H9 (cell line): Measurements from ENCODE around the gene IQGAP2. TPM values are rescaled to one million over a fixed set of nuclear protein-coding genes. Genes with fewer than 3 reads are reported as not detected.

ENCODE experiments used
- DNase-seq: peaks from one replicate; pipeline ENCODE4 v3.0.0-alpha.2; 2017
- H2AFZ ChIP-seq: one replicate; pipeline ENCODE4 v1.6.1; 2013; ENCODE audit warnings: mild to moderate bottlenecking, low read length, control low read depth, moderate library complexity
- H2AK5ac ChIP-seq: 2 replicates; pipeline ENCODE4 v1.6.1; 2013; ENCODE audit warnings: low read length, control low read depth, mixed read lengths; ENCODE audit not compliant: insufficient read length
- H2BK120ac ChIP-seq: one replicate; pipeline ENCODE4 v1.6.1; 2013; ENCODE audit warnings: low read depth, mild to moderate bottlenecking, low read length, control low read depth, inconsistent platforms; ENCODE audit not compliant: poor library complexity, severe bottlenecking
- H2BK12ac ChIP-seq: 2 replicates; pipeline ENCODE4 v1.6.1; 2013; ENCODE audit warnings: low read length, control low read depth, mixed read lengths, low read depth; ENCODE audit not compliant: insufficient read length
- H2BK15ac ChIP-seq: 2 replicates; pipeline ENCODE4 v1.6.1; 2013; ENCODE audit warnings: low read depth, low read length, control low read depth
- H2BK20ac ChIP-seq: one replicate; pipeline ENCODE4 v1.6.1; 2013; ENCODE audit warnings: low read depth, mild to moderate bottlenecking, low read length, control low read depth, inconsistent platforms; ENCODE audit not compliant: poor library complexity, severe bottlenecking
- H2BK5ac ChIP-seq: 2 replicates; pipeline ENCODE4 v1.6.1; 2013; ENCODE audit warnings: low read length, control low read depth, mixed read lengths; ENCODE audit not compliant: insufficient read length
- H3K14ac ChIP-seq: 2 replicates; pipeline ENCODE4 v1.6.1; 2013; ENCODE audit warnings: low read length, control low read depth; ENCODE audit not compliant: insufficient read depth
- H3K18ac ChIP-seq: 2 replicates; pipeline ENCODE4 v1.6.1; 2013; ENCODE audit warnings: low read depth, mild to moderate bottlenecking, mixed read lengths, low read length, control low read depth; ENCODE audit not compliant: insufficient read length
- H3K23ac ChIP-seq: 2 replicates; pipeline ENCODE4 v1.6.1; 2013; ENCODE audit warnings: low read length, control low read depth, mixed read lengths, low read depth; ENCODE audit not compliant: insufficient read length
- H3K23me2 ChIP-seq: 2 replicates; pipeline ENCODE4 v1.6.1; 2013; ENCODE audit warnings: low read depth, mild to moderate bottlenecking, mixed read lengths, low read length, control low read depth; ENCODE audit not compliant: insufficient read length, poor library complexity, severe bottlenecking
- H3K27ac ChIP-seq: 2 replicates; pipeline ENCODE4 v1.5.1; 2013; ENCODE audit warnings: low read length, control low read depth, mixed read lengths, low read depth; ENCODE audit not compliant: insufficient read length
- H3K27me3 ChIP-seq: 2 replicates; pipeline ENCODE4 v1.6.1; 2013; ENCODE audit warnings: low read length, control low read depth, inconsistent platforms; ENCODE audit not compliant: insufficient read depth
- H3K4ac ChIP-seq: 2 replicates; pipeline ENCODE4 v1.6.1; 2013; ENCODE audit warnings: low read depth, mild to moderate bottlenecking, control low read depth, inconsistent platforms, low read length, moderate library complexity
- H3K4me1 ChIP-seq: 2 replicates; pipeline ENCODE4 v1.6.1; 2013; ENCODE audit warnings: low read length, control low read depth, inconsistent platforms; ENCODE audit not compliant: insufficient read depth
- H3K4me2 ChIP-seq: 2 replicates; pipeline ENCODE4 v1.6.1; 2013; ENCODE audit warnings: low read length, control low read depth, mixed read lengths; ENCODE audit not compliant: insufficient read length, insufficient read depth
- H3K56ac ChIP-seq: 2 replicates; pipeline ENCODE4 v1.6.1; 2013; ENCODE audit warnings: low read depth, mild to moderate bottlenecking, mixed read lengths, low read length, control low read depth; ENCODE audit not compliant: insufficient read length
- H3K79me1 ChIP-seq: 2 replicates; pipeline ENCODE4 v1.6.1; 2013; ENCODE audit warnings: low read depth, mild to moderate bottlenecking, moderate library complexity, low read length, control low read depth, inconsistent platforms; ENCODE audit not compliant: insufficient read depth, poor library complexity, severe bottlenecking
- H3K79me2 ChIP-seq: 2 replicates; pipeline ENCODE4 v1.6.1; 2013; ENCODE audit warnings: low read length, control low read depth, inconsistent platforms; ENCODE audit not compliant: insufficient read depth
- H3K9ac ChIP-seq: 2 replicates; pipeline ENCODE4 v1.6.1; 2013; ENCODE audit warnings: low read length, control low read depth, mixed read lengths; ENCODE audit not compliant: insufficient read length; ENCODE audit errors: extremely low read depth
- H3K9me3 ChIP-seq: one replicate; pipeline ENCODE4 v1.6.1; 2013; ENCODE audit warnings: low read depth, low read length, inconsistent platforms; ENCODE audit not compliant: control insufficient read depth
- H3T11ph ChIP-seq: one replicate; pipeline ENCODE4 v1.6.1; 2013; ENCODE audit warnings: mild to moderate bottlenecking, low read length, control low read depth, inconsistent platforms
- H4K20me1 ChIP-seq: one replicate; pipeline ENCODE4 v1.6.1; 2013; ENCODE audit not compliant: control insufficient read depth, insufficient read length, insufficient read depth
- H4K5ac ChIP-seq: 2 replicates; pipeline ENCODE4 v1.6.1; 2013; ENCODE audit warnings: low read depth, mild to moderate bottlenecking, mixed read lengths, low read length, control low read depth; ENCODE audit not compliant: insufficient read length
- H4K8ac ChIP-seq: replicated peaks from 2 replicates; pipeline ENCODE4 v1.6.1; 2013; ENCODE audit warnings: low read length, control low read depth, mixed read lengths, low read depth; ENCODE audit not compliant: insufficient read length
- H4K91ac ChIP-seq: 2 replicates; pipeline ENCODE4 v1.6.1; 2013; ENCODE audit warnings: low read depth, mild to moderate bottlenecking, moderate library complexity, mixed read lengths, low read length, control low read depth; ENCODE audit not compliant: insufficient read length
- H3K27ac Mint-ChIP-seq, 3 experiments: 2 replicates in 2 of 3; 3 replicates in 1 of 3; pipeline ENCODE4 v1.8.0; 2020 to 2021; ENCODE audit warnings: mixed read lengths in 3 of 3, mild to moderate bottlenecking in 1 of 3, moderate library complexity in 1 of 3
- H3K27me3 Mint-ChIP-seq: 2 replicates; pipeline ENCODE4 v1.8.0; 2021; ENCODE audit warnings: low read depth, mild to moderate bottlenecking, moderate library complexity, mixed read lengths
- H3K36me3 Mint-ChIP-seq, 3 experiments: 2 replicates in 2 of 3; 3 replicates in 1 of 3; pipeline ENCODE4 v1.8.0; 2020 to 2021; ENCODE audit warnings: low read depth in 3 of 3, mixed read lengths in 3 of 3; ENCODE audit not compliant: insufficient read depth in 1 of 3
- H3K4me1 Mint-ChIP-seq, 2 experiments: 2 replicates each; pipeline ENCODE4 v1.8.0; 2020; ENCODE audit warnings: mixed read lengths in 2 of 2
- H3K4me3 Mint-ChIP-seq, 2 experiments: 2 replicates in 1 of 2; 3 replicates in 1 of 2; pipeline ENCODE4 v1.8.0; 2020 to 2021; ENCODE audit warnings: mild to moderate bottlenecking in 2 of 2, mixed read lengths in 2 of 2, moderate library complexity in 1 of 2
- H3K9me3 Mint-ChIP-seq, 2 experiments: 2 replicates in 1 of 2; 3 replicates in 1 of 2; pipeline ENCODE4 v1.8.0; 2020; ENCODE audit warnings: mild to moderate bottlenecking in 2 of 2, mixed read lengths in 2 of 2, moderate library complexity in 1 of 2
- CTCF ChIP-seq: fragments of 200-600 bp; sonication (generic); conservative IDR thresholded peaks from 3 replicates; pipeline ENCODE4 v1.8.0; 2021; ENCODE audit warnings: antibody characterized with exemption, mild to moderate bottlenecking
- WGBS: extraction: QIAGEN DNeasy Blood & Tissue Kit; methylation state at CpG from one replicate; pipeline ENCODE4 v1.1.7; 2013; ENCODE audit warnings: missing lambda C conversion rate, low lambda C conversion rate, mixed read lengths; ENCODE audit not compliant: insufficient read length; ENCODE audit errors: extremely low coverage; 5-methylcytosine and 5-hydroxymethylcytosine counted together
- total RNA-seq: library from RNA; stranded (reverse); gene quantifications from 2 replicates; pipeline ENCODE4 v1.2.1, GENCODE V29; 2021

The IQGAP2 gene
- total RNA-seq, 1 experiment from 2014 or later = 22.5 TPM

- H3K79me1 ChIP-seq = no peaks in the 10 kb centered on the region
- no peak overlapping the region for H4K8ac ChIP-seq
These were observed 152.6 kb downstream of the IQGAP2 start for GRCh38 chr5:76555717-76556116.

More at GRCh38 chr5:76555717-76556116, 152.6 kb downstream of the IQGAP2 start:
- H4K91ac ChIP-seq = no peak overlapping the region
- H2BK20ac ChIP-seq = no peak overlapping the region
- H3K9me3 ChIP-seq = no peaks in the 10 kb centered on the region
- no peak overlapping the region for H4K5ac ChIP-seq
- H3K27ac ChIP-seq = no peak overlapping the region
- no peaks in the 10 kb centered on the region for H3K4me1 ChIP-seq
- no peak overlapping the region for H2BK15ac ChIP-seq
- H3K9ac ChIP-seq = no peak overlapping the region
- H3K14ac ChIP-seq = no peak overlapping the region
- no peak overlapping the region for H3K23ac ChIP-seq
- Mint-ChIP-seq H3K27ac (no peak overlapping the region), H3K27me3 (no peaks in the 10 kb centered on the region), H3K4me1 (peaks cover 0 to 3% of the 10 kb centered on the region in 2 experiments; a peak in 2 of 4 replicates), H3K9me3 (peaks cover 6 to 10% of the 10 kb centered on the region in 2 experiments; a peak in 4 of 5 replicates), H3K4me3 (no peak overlapping the region), H3K36me3 (peaks cover 6 to 9% (median 8%) of the 10 kb centered on the region in 3 experiments; a peak in 6 of 7 replicates)
- H3K79me2 ChIP-seq = no peaks in the 10 kb centered on the region; the same call in 1 of the 2 replicates
- no peak overlapping the region for H2AK5ac ChIP-seq
- DNase-seq = no peak
- no peak overlapping the region for H3K18ac ChIP-seq
- H3K56ac ChIP-seq = no peak overlapping the region
- H2BK5ac ChIP-seq = no peak overlapping the region
- no peak for TF ChIP-seq CTCF
- no peak overlapping the region for H3K4me2 ChIP-seq
- H3K23me2 ChIP-seq = peaks cover 4% of the 10 kb centered on the region
- no peak overlapping the region for H2BK120ac ChIP-seq
- no peak overlapping the region for H3T11ph ChIP-seq
- WGBS = no CpG with 5 or more reads among the region's 2 CpGs
- H3K27me3 ChIP-seq = no peaks in the 10 kb centered on the region
- no peak overlapping the region for H3K4ac ChIP-seq
- H2AFZ ChIP-seq = no peak overlapping the region
- no peaks in the 10 kb centered on the region for H4K20me1 ChIP-seq
- H2BK12ac ChIP-seq = no peak overlapping the region
